ENCODE results near the gene SPDEF.

Gene SPDEF

GRCh38 chr6:34552620-34553019, 3.5 kb downstream of the SPDEF start:
- no peak overlapping the region for H3K4me3 ChIP-seq (ENCODE audit: low read length)

DNA sequence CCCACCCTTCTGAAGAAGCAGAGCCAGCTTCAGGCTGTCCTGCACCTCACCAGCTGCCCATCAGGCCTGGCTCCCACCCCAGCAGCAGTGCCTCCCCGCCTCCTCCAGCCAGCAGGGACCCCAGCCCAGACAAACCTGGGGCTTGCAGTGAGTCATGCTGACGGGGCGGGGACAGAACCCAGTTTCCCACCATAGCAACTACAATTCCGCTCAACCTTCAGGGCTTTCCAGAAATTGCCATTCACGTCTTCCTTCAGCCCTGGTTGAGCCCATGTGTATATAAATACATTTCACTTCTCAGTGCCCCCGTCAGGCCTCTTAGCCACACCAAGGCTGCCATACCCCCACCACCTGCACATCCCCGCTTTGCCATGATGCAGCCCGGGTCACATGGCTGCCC, 4.4 kb downstream of the SPDEF start:
- no peak overlapping the region for H3K4me3 ChIP-seq (ENCODE audit: low read length)
- no peak for DNase-seq (ENCODE audit: low read depth, low spot score)

More at GRCh38 chr6:34552620-34553019, 3.5 kb downstream of the SPDEF start:
- DNase-seq (ENCODE audit: low read depth, low spot score), result no peak

DNA sequence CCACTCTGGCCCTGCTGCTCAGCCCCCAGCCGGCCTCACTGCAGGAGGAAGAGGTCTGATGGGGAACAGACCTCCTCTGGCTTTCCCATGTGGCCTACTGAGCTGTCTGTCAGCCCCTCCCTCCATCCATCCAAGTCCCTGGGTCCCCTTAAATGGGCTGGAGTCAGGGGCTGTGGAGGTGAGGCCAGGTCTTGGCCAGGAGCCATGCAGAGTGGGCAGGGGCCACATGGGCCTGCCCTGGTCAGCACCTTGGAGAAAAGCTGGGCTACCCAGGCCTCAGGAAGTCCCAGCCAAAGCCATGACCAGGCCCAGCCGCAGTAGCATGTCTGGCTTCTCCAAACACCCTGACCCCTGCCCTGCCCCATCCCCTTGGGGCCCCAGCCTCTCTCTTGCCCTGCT, 6.3 kb downstream of the SPDEF start:
- no peak for DNase-seq (ENCODE audit: low read depth, low spot score)
- H3K4me3 ChIP-seq (ENCODE audit: low read length), result no peak overlapping the region

- H3K4me3 ChIP-seq (ENCODE audit: low read length), result no peak overlapping the region
- no peak for DNase-seq (ENCODE audit: low read depth, low spot score)
These were observed 6.9 kb downstream of the SPDEF start for GRCh38 chr6:34549026-34549803.

DNA sequence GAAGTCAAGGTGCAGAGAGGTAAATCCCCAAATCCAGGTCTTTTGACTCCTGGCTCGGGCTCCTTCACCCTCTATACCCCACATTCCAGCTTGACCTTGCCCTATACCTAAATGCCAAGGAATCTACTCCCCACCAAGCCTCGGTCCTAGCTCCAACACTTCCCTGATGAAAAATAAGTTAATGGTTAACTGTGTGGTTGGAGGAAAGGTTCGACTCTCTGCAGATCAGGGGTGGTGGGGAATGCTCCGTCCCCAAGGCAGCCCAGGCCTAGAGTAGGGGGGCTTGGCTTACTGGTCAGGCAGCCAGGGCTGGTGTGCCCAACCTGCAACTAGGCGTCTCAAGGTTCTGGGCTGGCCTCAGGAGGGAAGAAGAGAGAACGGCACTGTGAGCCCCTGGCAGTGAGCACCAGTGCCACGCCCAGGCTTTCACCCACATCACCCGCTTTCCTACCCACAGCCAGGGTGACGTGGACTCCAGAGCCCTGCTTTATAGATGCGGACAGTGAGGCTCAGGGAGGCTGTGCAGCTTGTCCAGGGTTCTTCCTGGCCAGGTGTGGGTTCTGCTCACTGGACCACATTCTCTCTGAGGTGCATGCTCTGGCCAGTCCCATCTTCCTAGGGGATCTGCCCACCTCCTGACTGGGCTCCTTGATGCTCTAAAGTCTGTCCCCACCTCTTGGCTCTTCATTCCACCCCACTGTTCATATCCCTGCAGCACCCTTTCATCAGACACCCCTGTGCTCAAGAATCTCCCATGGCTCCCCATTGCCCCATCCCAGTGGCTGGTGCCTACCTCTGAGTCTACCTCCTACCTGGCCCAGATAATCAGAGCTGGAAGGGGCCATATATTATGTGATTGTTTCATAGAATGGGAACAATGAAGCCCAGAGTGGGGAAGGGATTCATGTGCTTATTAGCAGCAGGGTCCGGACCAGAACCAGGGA, 8.2 kb downstream of the SPDEF start:
- H3K4me3 ChIP-seq (ENCODE audit: low read length), result no peak overlapping the region
- DNase-seq (ENCODE audit: low read depth, low spot score), result no peak

DNA sequence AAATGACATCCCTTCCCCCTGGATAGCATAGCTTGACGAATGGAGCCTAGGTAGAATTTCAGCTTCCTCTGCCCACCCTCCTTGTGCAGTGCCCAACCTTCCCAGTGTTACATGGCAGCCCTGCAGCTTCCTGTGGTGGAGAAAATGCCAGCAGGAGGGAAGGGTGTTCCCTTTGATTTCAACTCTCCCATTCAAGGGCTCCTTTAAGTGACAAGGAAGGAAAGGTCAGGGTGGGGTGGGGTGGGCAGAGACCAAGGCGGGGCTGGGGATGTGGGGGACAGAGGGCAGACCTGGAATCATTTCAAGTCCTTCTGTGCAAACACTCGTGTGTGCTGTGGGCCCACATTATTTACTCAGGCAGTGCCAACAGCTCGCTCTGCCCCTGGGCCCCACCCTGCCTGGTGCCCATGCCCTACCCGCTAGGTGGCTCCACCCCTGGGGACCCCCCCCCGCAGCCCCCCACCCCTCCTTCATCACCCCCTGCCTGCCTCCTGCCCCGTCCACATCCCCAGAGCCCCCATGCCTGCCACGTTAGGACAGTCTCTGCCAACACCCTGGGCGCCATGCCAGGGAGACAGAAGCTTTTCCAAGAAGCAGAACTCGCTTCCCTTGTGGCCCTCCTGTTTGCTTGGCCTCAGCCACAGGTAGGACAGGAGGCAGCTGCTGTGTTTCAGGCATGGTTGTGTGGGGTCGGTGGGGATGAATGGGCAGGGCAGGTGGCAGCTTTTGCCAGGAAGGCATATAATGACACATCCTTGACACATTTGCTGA, 9.4 kb downstream of the SPDEF start:
- H3K4me3 ChIP-seq (ENCODE audit: low read length), result no peak overlapping the region
- no peak for DNase-seq (ENCODE audit: low read depth, low spot score)

DNA sequence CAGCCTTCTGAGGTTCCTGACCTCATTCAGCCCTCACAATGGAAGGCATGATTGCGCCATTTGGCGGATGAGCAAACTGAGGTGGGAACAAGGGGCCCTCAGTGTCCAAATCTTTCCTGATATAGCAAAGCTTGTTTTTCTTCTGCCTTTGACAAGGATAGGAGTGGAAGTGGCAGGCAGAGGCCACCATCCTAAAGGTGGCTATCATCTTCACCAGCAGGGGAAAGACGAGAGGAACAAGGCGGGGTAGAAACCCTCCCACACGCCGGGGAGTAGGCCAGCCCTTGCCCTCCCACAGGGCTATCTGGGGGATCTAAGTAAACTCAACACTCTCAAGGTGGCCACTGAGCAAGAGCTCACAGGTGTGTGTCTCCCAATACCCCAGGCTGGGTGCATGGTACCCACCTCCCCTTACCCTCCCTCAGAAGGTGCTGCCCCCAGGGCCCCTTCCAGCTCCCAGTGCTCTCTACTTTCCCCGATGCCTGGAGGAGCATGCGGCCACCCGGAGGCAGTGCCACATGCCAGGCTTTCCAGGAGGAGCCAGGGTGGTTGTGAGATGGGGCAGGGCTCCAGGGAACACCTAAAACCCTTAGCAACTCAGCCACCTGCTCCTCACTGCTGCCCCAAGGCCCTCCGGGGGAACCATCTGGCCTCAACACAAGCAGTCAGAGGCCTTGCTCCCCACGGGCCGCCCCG, 11.2 kb downstream of the SPDEF start:
- DNase-seq (ENCODE audit: low read depth, low spot score), result no peak
- no peak overlapping the region for H3K4me3 ChIP-seq (ENCODE audit: low read length)

DNA sequence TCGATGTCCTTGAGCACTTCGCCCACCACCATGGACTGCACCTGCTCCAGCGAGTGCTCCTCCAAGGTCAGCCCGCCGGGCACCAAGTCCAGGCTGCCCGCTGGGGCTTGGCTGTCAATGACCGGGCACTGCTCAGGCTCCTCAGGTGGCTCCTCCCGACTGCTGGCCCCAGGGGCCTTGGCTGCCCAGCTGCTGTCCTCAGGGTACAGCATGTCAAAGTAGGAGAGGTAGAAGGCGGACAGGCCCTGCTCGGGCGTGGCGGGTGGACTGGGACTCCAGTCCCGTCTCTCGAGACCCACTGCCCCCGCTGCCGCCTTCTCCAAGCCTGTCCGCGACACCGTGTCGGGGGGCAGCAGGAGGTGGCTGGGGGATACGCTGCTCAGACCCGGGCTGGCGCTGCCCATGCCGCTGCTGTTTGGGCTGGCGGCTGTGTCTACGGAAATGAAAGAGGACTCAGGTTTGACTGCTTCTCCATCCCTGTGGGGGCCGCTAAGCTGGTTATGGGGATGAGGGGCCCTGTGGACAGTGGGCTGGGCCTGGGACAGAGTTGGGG, 12.0 kb downstream of the SPDEF start:
- no peak for DNase-seq (ENCODE audit: low read depth, low spot score)
- H3K4me3 ChIP-seq (ENCODE audit: low read length), result no peak overlapping the region

GRCh38 chr6:34543421-34543820, 12.7 kb downstream of the SPDEF start:
- no peak for DNase-seq (ENCODE audit: low read depth, low spot score)
- H3K4me3 ChIP-seq (ENCODE audit: low read length), result no peak overlapping the region

DNA sequence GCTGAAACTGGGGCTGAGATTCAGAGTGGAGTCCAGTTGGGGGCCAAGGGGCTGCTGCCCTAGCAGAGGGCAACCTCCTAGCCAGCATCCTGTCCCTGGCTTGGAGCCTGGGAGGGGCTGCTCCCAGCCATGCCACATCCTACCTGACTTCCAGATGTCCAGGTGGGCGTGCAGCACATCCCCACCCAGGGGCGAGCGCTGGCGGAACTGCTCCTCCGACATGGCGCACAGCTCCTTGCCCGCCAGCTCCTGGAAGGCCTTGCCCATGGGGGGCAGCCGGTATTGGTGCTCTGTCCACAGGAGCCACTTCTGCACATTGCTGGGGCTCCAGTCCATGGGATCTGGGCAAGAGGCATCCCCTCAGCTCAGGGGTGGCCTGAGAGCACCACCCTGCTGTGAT, 15.3 kb downstream of the SPDEF start:
- H3K4me3 ChIP-seq (ENCODE audit: low read length), result no peak overlapping the region
- DNase-seq (ENCODE audit: low read depth, low spot score), result no peak

GRCh38 chr6:34540222-34540621, 15.9 kb downstream of the SPDEF start:
- DNase-seq (ENCODE audit: low read depth, low spot score), result no peak
- no peak overlapping the region for H3K4me3 ChIP-seq (ENCODE audit: low read length)

DNA sequence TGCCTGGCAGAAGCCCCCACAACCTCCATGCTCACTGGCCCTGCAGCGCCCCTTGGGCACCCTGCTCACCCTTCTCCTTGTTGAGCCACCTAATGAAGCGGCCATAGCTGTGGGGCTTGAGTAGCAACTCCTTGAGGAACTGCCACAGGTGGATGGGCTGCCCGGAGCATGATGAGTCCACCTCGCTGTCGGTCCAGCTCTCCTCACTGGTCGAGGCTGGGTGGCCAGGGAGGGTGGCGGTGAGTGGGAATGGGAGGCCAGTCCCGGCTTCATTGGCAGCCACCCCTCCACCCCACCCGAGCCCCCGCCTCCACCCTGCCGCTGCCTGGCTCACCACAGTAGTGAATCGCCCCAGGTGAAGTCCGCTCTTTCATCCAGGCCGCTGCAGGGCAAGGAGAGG, 16.9 kb downstream of the SPDEF start:
- DNase-seq (ENCODE audit: low read depth, low spot score), result no peak
- H3K4me3 ChIP-seq (ENCODE audit: low read length), result no peak overlapping the region

- no peak for DNase-seq (ENCODE audit: low read depth, low spot score)
- no peak overlapping the region for H3K4me3 ChIP-seq (ENCODE audit: low read length)
These were observed 17.5 kb downstream of the SPDEF start for GRCh38 chr6:34538581-34538980.

- H3K4me3 ChIP-seq (ENCODE audit: low read length), result no peak overlapping the region
- DNase-seq (ENCODE audit: low read depth, low spot score), result no peak
These were observed 18.1 kb downstream of the SPDEF start for GRCh38 chr6:34537922-34538550.

DNA sequence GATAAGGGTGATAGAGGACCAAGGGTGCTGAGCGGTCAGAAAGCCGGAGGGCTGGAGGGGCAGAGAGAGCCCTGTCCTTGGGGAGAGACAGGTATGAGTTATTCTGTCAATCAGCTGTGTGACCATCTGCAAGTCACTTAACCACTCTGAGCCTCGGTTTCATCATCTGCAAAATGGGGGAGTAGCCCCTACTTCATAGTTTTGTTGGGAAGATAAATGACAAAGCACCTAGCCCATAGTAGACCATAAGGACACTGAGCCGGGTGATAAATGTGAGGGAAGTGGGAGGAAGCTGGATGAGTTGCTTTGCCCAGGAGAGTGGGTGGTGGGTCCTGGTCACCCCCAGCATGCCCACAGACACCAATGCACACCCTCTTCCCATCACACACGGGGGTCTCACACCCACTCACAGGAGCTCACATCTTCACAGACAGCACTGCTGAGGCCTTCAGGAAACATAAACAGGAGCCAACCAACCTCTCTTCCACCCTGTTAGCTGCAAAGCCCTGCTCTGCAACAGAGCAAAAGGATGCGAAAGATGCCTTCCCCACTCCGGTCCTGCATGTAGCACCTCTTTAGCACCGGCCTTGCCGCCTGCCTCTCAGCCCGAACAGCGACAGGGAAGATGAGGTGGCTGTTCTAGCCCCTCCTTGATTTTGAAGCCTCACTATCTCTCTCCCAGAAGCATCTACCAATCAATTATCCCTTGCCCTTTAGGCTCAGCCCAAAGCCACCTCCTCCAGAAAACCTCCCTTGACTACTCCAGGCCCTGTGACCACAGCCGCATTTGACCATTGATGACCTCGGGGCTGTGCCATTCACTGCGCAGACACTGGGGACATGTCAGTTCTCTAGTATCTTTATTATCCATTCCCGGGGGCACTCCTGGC, 18.9 kb downstream of the SPDEF start:
- H3K4me3 ChIP-seq (ENCODE audit: low read length), result no peak overlapping the region
- DNase-seq (ENCODE audit: low read depth, low spot score), result no peak

DNA sequence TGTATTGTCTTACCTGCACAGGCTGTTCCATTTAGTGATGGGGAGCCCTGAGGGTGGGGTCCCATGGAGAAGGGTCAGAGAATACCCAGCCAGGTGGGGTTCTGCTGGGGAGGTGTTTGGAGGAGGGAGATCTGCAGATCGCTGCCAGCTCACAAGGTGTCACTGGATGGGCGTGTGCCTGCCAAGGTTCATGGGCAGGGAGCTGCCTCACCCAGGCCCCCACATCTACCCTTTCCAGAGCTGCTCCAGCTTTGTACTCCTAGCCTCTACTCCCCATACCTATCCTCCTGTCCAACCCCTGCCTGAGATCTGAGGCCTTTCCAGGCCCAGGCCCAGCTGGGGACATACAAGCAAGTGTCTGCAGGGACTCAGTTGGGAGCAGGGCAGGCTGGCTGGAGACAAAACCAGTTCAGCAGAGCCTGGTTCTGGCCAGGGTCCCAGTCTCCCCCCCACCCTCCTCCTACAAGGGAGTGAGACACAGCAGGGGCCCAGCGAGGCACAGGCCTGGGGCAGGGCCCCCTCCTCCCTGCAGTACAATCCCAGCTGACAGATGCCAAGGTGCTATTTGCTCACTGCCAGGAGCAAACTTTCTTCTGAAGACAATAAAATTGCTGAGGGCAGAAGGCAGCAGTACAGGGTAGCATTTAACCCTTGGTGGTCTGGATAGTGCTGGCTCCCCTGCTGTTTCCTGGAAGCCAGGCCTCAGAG, 19.7 kb downstream of the SPDEF start:
- no peak overlapping the region for H3K4me3 ChIP-seq (ENCODE audit: low read length)
- DNase-seq (ENCODE audit: low read depth, low spot score), result no peak

DNA sequence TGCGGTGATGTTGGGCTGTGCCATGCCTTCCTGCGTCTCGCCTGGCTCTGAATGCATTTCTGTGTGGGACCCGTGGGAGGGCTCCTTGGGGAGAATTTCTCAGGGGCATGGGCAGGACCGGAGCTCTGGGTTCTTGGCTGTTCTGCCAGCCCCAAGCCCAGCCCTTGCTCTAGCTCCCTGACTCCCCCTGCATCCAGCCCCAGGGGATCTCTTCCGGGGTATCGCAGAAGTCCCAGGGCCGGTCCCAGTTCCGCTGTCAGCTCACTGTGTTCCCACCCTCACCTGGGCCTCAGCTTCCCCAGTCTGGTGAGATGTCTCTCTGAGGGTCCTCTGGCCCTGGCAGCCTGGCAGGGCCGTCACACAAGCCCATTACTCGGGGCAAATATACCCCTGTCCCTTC, 20.5 kb downstream of the SPDEF start:
- H3K4me3 ChIP-seq (ENCODE audit: low read length), result no peak overlapping the region
- DNase-seq (ENCODE audit: low read depth, low spot score), result no peak
